Right kidney (tissue), 1 donor: ENCODE results near the gene STRN3.
"Not testable (repeated sequence)": the region's sequence is repeated elsewhere in the genome, so short reads cannot be mapped to it uniquely, and the experiment has no call there.

Experiments
- DNase-seq: peaks from one replicate; pipeline ENCODE4 v3.0.0-alpha.2; 2016

The STRN3 gene

GRCh38 chr14:30969796-30970195 lies 56.4 kb downstream of the STRN3 start:
- DNase-seq: not testable (repeated sequence)

GRCh38 chr14:30967364-30968098 lies 58.6 kb downstream of the STRN3 start:
- DNase-seq: not testable (repeated sequence)

GRCh38 chr14:30966415-30967363 lies 59.5 kb downstream of the STRN3 start:
- DNase-seq: no peak

- DNase-seq: not testable (repeated sequence)
Measured at GRCh38 chr14:30965861-30966260, 60.3 kb downstream of the STRN3 start.

GRCh38 chr14:30962537-30962936 lies 63.6 kb downstream of the STRN3 start:
- not testable (repeated sequence) for DNase-seq

- DNase-seq: no peak
Measured at GRCh38 chr14:30961330-30961729, 64.8 kb downstream of the STRN3 start.

GRCh38 chr14:30960216-30960615 lies 66.0 kb downstream of the STRN3 start:
- DNase-seq: no peak

GRCh38 chr14:30958555-30959407 lies 67.4 kb downstream of the STRN3 start:
- no peak for DNase-seq

GRCh38 chr14:30957813-30958370 lies 68.3 kb downstream of the STRN3 start:
- DNase-seq: no peak

GRCh38 chr14:30949651-30950050 lies 76.5 kb downstream of the STRN3 start:
- no peak for DNase-seq

- no peak for DNase-seq
Measured at GRCh38 chr14:30943694-30944093, 82.5 kb downstream of the STRN3 start.

GRCh38 chr14:30940886-30941285 lies 85.3 kb downstream of the STRN3 start:
- no peak for DNase-seq

- DNase-seq: no peak
Measured at GRCh38 chr14:30938617-30939016, 87.6 kb downstream of the STRN3 start.

- no peak for DNase-seq
Measured at GRCh38 chr14:30935445-30935844, 90.7 kb downstream of the STRN3 start.

GRCh38 chr14:30933937-30934336 lies 92.2 kb downstream of the STRN3 start:
- DNase-seq: not testable (repeated sequence)

- DNase-seq: no peak
Measured at GRCh38 chr14:30928462-30928861, 97.7 kb downstream of the STRN3 start.

- DNase-seq: no peak
Measured at GRCh38 chr14:30925254-30925653, 100.9 kb downstream of the STRN3 start.

- DNase-seq: no peak
Measured at GRCh38 chr14:30921788-30922187, 104.4 kb downstream of the STRN3 start.

GRCh38 chr14:30921305-30921704 lies 104.9 kb downstream of the STRN3 start:
- no peak for DNase-seq

- no peak for DNase-seq
Measured at GRCh38 chr14:30915596-30915995, 110.6 kb downstream of the STRN3 start.

GRCh38 chr14:30914812-30915211 lies 111.4 kb downstream of the STRN3 start:
- DNase-seq: no peak

- no peak for DNase-seq
Measured at GRCh38 chr14:30908826-30909225, 117.4 kb downstream of the STRN3 start.
